ENCODE data around the gene DMGDH. TPM values are rescaled to one million over a fixed set of nuclear protein-coding genes. Genes with fewer than 3 reads are reported as not detected.

DMGDH gene
- total and polyA plus RNA-seq, 2 donors (not counting 3 experiments of a cell fraction or from before 2014, with no cell fraction given) = 0.11 TPM; not detected in 1

GRCh38 chr5:79108792-79109191 lies 39.3 kb upstream of the DMGDH start:
- Histone ChIP-seq H3K4me1 (ENCODE audit: control insufficient read depth, extremely low read depth, insufficient read depth, low read length) (no peaks in the 10 kb centered on the region), H3K36me3 (ENCODE audit: control insufficient read depth in 2 of 2, extremely low read depth in 1 of 2, insufficient read depth in 2 of 2, low read length in 2 of 2) (no peaks in the 10 kb centered on the region), H3K9ac (replicated peaks; ENCODE audit: extremely low read depth, insufficient read depth, low read length) (no peak overlapping the region), H3K27ac (ENCODE audit: insufficient read depth, low read depth, low read length) (no peak overlapping the region), H3K9me3 (replicated peaks; ENCODE audit: control insufficient read depth, insufficient read depth, low read length) (no peaks in the 10 kb centered on the region), H3K27me3 (ENCODE audit: control insufficient read depth in 2 of 2, insufficient read depth in 2 of 2, low read length in 2 of 2) (peaks cover 23 to 38% of the 10 kb centered on the region in 2 experiments), H3K4me3 (replicated peaks in 1 of 3; ENCODE audit: insufficient read depth in 1 of 3, low read depth in 1 of 3, low read length in 3 of 3) (no peak overlapping the region), H3K4me2 (ENCODE audit: insufficient read depth, low read length) (no peak overlapping the region), H3K79me2 (ENCODE audit: control insufficient read depth, insufficient read depth, low read length) (no peaks in the 10 kb centered on the region), H3K9me1 (replicated peaks; ENCODE audit: control insufficient read depth, extremely low read depth, insufficient read depth, low read length) (no peaks in the 10 kb centered on the region), H4K20me1 (replicated peaks; ENCODE audit: control insufficient read depth, extremely low read depth, insufficient read depth, low read length) (no peaks in the 10 kb centered on the region), H2AFZ (ENCODE audit: low read depth, low read length) (no peak overlapping the region)
- intact Hi-C loops (cut with micrococcal nuclease) = no loop called here
- dilution Hi-C loops (cut with MboI; ENCODE audit: extremely low pct_ligation_motif_present, low sequenced_read_pairs) = no loop called here
- no peak for TF ChIP-seq MYC (IDR thresholded peaks at IDR 0.05; ENCODE audit: low read depth, low read length)
- TF ChIP-seq MAX (IDR thresholded peaks at IDR 0.05; ENCODE audit: insufficient read depth, insufficient read length) = no peak
- TF ChIP-seq JUN (IDR thresholded peaks at IDR 0.05; ENCODE audit: borderline replicate concordance, insufficient read depth, insufficient read length, low read depth) = no peak
- TF ChIP-seq POLR2AphosphoS5 (IDR thresholded peaks at IDR 0.05; ENCODE audit: insufficient read depth, low read depth, low read length) = no peak
- no peak for TF ChIP-seq GATA2 (IDR thresholded peaks at IDR 0.05; ENCODE audit: insufficient read depth, insufficient read length, low read depth, low read length)
- no peak for TF ChIP-seq POLR2A (IDR thresholded peaks at IDR 0.05; ENCODE audit: low read depth, low read length)
- no peak for TF ChIP-seq CTCF (IDR thresholded peaks at IDR 0.05; ENCODE audit: extremely low read depth in 1 of 2, insufficient read depth in 1 of 2, low read depth in 1 of 2, low read length in 2 of 2)
- TF ChIP-seq EZH2 (IDR thresholded peaks at IDR 0.05; ENCODE audit: borderline replicate concordance, low read depth, low read length, severe bottlenecking) = no peak
- TF ChIP-seq FOS (IDR thresholded peaks at IDR 0.05; ENCODE audit: borderline replicate concordance, insufficient read depth, low read length) = no peak
- FAIRE-seq = no peak
- ChIA-PET POLR2A (no interaction called here), CTCF (interaction anchor here (1.2 to 3.2 kb wide), 2 partner anchors 84 to 88 kb away, joined by 3 to 18 read pairs; no protein-coding TSS in a partner anchor)
- no peak for DNase-seq (ENCODE audit: low read depth, low spot score)
- no TSS peak for BruUV-seq (replicated peaks)
